GM18505 (cell line): ENCODE measurements around the gene TNIP2.

Experiments
- ATAC-seq: cut with Tn5 transposase; IDR thresholded peaks from one replicate; pipeline ENCODE4 v1.9.1; 2021; ENCODE audit not compliant: unreplicated experiment
- POLR2A ChIP-seq: IDR thresholded peaks from 4 replicates; pipeline ENCODE4 v1.6.1; 2011; ENCODE audit warnings: borderline replicate concordance; ENCODE audit not compliant: insufficient read depth, insufficient read length; ENCODE audit errors: extremely low read depth

TNIP2 gene

DNA sequence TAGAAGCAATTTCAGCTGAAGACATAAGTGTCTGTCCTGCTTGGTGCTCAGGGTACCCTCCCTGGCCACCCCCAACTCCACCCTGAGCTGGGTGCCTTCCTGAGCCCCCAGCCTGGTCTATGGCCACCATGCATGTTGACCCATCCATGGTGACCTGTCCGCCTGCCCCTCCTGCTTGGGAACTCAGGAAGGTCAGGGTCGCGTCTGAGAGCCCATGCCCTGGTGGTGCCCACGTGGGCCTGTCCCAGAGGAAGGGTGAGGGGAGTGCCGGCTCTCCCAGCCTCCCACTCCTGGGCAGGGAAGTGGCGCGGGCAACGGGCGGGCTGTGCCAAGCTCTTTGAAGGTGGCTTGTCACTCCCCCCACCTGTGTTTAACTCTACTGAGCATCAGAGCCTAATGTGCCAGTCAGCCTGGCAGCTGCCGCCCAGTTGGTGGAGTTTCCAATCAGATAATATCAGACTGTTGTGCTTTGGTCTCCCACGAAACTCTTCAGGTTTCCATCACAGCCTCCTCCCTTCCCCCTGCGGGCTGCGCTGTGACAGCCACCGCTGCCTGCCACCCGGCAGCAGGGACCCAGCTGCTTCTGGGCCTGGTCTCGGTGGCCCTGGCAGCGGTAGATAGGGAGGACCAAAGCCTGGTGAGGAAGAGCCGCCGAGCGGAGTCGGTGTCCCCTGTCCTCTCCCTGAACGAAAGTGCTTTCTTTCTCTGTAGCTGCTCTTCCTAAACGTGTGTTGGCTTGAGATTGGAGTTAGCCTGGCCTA, 41.6 kb upstream of the TNIP2 start:
- ATAC-seq = no peak
- TF ChIP-seq POLR2A = no peak

DNA sequence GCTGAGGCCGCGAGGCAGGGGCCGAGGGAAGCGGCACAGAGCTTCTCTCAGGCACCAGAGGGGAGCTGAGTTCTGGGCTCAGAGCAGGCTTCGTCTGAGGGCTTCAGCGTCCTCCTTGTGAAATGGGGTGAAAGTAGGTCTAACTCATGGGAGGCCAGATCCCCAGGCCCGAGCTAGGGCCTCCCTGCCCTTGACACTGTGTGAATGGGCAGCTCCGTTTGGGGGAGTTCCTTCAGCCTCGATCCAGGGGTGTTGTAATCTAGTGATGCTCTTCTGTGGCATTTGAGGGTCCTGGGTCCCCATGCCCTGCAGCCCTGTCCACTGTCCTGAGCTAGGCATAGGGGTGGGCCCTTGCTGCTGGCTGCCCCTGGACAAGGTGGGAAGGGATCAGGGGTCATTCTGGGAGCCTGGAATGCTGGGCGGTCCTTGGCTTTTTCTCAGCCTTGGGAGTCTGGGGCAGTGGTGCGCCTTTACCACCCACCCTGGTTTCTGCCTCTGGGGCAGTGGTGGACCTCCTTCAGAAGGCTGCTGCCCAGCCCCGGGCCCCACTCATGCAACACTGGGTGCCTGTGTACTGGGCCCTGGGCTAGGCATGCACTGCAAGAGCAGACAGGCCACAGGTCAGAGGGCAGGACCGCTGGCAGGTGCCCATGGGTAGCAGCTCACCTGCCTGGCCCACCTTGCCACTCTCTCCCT, 40.9 kb upstream of the TNIP2 start:
- TF ChIP-seq POLR2A = no peak
- no peak for ATAC-seq

DNA sequence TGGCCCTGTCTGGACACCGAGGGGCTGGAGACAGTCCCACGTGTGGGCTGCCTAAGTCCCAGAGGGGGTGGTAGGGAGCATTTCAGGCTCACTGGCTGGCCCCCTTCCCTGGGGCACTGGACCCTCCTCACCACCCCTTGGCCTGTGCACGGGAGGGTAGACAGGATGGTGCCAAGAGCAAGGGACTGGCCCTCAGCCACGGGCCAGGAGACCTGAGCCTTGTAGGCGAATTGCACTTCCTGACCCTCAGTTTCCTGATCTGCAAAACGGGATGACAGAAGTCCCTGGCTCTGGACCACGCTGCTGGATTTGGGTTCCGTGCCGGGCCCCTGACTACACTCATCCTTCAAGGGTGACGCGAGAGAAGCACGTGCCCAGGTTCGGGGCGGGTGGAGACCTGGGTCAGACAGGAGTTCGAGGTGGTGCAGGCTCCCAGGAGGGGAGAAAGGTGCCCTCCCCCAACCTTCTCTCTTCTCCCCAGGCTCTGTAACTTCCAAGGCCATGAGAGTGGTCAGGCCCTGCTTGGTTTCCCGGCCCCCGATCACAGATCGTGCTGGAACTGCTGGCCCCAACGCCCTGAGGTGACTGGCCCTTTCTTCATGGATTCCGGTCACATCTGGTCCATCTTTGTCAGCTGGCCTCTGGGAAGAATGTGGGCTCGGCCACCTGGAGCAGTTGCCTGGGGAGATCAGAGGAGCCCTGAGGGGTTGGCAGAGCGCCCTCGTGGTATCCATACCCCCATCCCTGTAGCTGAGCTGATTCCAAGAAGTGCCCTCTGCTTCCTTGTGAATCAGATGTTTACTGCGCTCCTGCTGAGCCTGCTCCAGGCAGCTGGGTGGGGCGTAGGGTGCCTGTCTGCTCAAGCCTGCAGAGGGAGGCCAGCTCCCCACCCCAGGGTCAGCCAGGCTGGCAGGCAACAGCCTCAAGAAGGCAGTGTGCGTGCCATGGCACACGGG, 40.0 kb upstream of the TNIP2 start:
- ATAC-seq = no peak
- TF ChIP-seq POLR2A = no peak

DNA sequence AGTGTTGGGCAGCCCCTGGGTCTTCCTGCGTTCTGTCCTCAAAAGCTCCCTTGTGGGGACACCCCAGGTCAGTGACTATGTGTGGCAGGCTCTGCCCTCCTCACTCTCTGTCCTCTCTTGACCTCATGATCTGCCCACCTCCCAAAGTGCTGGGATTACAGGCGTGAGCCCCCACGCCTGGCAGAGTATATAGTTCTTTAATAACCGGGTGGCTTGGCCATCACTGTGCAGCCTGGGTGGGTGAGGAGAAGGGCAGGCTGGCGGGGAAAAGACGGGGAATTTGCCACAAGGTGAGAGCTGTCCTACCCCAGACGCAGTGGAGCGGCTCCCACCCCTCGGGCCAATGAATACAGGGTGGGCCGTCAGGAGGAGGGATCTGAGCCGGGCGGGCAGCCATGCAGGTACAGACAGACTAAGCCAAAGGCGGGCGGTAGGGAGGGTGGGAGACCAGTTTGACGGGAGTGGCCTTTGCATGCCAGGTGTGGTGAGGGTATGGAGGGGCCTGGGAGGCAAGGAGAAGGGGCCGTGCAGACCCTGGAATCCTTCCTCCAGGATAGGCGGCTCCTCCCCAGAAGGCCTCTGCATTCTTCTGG, 39.3 kb upstream of the TNIP2 start:
- TF ChIP-seq POLR2A = no peak
- ATAC-seq = no peak

DNA sequence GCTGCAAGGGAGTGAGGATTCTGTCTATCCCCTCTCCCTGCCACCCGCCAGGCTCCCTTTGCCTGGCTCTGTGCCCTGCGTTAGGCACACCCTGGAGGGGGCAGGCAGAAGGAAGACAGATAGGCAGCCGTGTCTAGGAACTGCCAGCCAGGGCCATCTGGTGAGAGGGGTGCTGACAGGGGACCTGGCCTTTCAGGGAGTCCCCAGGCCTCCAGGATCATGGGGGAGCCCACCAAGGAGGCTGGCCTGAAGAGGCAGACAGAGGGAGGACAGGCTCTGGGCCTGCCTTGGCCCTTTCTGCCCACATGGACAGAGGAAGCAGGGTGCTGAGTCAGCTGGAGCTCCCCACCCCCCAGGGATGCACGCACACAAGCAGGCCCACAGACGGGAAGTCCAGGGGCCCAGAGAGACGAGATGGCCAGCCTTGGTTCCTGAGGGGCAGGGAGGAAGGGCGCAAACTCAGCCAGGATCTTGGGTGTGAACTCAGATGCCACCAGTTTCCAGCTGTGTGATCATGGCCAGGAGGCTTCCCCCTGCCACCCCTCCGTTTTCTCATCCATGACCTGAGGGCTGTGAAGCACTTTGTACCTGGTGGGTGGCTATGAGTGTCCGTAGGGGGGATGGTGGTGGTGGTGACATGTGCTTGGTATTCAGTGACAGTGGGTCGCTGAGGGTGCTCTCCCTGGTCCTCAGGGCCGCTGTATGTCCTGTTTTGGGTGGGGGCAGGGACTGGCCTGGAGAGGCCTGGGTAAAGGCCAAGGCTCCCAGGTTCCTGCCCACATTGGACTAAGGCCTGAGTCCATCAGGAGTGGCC, 38.6 kb upstream of the TNIP2 start:
- TF ChIP-seq POLR2A = no peak
- no peak for ATAC-seq

DNA sequence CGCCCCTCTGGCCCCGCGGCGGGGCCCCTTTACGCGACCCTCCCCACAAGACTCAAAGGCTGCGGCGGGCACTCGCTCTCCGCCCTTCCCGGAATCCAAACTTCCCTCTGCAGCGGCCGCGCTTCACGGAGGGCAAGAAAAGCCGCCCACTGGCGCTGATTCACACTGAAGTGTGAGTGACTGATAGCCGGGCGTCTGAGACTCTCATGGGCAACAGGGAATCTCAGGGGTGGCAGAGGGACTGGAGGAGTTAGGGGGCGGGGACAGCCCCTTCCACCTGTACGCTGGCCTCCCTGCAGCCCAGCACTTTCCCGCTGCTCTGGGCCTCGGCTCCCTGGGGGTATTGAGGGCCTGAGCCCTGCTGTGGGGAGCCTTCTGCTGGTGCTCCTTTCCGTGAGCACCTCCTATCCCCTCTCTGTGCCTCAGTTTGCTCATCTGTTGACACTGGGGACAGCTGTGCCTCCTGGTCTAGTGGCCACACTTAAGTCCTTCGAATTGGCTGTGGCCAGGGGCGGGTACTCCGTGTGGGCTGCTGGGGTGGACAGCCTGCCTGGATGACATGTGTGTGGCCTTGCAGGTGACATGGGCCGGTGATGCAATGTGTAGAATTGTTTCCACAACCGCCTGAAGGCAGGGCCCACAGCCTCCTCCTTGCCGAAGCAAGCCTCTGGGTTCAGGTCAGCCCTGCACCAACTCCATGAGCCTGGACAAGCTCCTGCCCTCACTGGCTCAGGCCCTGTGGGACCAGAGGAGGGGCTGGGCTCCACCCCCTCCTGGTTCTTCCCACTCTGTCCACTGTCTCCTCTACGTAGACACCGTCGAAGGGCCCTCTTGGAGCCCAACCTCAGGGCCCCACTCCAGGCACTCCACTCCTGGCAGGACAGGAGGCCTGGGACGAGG, 37.7 kb upstream of the TNIP2 start:
- no peak for TF ChIP-seq POLR2A
- ATAC-seq = no peak

DNA sequence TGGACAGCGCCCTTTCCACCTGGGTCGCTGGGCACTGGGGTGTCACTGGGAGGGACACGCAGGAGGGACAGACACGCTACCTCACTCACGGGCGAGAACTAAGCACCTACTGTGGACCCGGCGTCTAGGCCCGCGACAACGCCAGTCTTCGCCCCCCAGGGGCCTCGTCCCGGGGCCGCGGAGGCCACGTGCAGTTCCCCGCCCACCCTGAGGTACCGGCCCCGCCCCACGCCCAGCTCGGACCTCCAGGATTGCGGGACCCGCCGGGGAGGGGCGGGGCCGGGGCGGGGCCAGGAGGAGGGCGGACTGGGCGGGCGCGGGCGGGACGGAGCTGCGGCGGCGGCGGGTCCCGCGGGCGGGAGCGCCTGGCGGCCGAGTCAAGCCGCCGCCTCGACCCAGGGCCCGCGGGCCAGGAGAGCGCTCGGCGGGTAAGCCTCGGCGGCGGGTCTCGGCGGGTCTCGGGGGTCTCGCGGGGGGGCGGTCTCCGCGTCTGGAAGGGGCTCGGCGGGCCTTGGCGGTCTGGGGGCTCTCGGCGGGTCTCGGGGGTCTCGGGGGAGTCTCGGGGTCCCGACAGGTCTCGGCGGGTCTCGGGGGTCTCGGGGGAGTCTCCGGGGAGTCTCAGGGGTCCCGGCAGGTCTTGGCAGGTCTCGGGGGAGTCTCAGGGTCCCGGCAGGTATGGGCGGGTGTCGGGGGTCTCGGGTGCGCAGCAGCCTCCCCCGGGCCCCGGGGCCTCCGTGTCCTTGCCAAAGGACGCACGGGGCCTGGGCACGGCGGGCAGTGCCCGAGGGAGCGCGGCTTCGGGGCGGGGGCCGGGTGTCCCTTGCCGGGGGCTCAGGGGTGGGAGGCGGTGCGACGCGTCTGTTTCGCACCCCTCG, 36.8 kb upstream of the TNIP2 start, which contains the start of gene SH3BP2:
Gene SH3BP2 (plus strand): TSS at position 375 of the 875 bp plus-strand sequence. CDS start 27,533 bp downstream, outside the sequence.
- ATAC-seq = no peak
- peak; percentile 41 for TF ChIP-seq POLR2A

DNA sequence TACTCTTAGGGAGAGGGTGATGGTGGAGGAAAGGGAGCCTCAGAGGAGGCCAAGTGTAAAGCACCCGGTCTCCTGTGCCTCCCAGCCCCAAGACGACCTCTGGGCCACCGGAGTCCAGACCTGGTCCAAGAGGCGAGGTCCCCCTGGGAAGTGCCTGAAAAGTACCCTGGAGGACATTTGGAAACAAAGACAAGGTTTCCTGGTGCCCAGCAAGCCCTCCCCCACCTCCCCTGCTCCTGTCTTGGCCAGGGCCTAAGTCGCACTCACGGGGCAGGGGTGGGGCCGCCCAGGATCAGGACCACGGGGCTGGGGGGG, 36.2 kb upstream of the TNIP2 start:
- TF ChIP-seq POLR2A = no peak
- ATAC-seq = no peak

DNA sequence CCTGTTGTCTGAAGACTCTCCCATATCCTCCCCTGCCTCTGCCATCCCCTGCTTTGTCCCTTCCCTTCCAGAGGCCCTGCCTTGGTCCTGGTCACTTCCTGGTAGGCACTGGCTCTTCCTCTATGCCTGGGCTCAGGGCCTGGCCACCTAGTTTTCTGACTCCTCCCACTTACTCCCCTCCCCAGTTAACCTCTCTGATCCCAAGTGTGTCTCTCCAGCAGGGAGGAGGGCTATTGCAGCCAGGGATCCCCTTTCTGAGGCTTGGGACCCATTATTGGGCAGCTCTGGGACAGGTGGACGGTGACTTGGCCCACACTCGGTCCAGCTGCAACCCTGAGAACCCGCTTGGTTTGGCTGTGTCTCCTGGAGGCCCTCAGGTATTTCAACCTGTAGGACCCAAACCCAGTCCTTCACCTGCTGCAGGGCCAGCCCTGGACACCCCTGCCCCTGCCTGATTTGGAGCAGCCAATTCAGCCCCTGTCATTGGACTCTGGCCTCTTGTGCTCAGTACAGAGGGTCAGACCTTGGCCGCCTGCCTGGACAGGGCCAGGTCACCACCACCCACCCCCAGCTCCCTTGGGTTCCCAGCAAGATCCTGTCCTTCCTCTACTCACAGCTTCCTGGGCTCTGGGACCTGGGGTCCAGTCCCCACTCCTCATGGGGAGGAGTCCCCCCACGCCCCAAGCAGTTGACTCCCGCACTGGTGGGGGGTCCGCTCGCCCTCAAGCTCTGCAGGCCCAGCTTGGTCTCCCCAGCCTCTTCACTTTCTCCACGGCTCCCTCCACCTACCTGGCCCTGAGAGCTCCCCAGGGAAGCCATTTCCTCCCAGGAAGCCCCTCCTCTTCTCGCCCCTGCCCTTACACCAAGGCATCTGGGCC, 35.6 kb upstream of the TNIP2 start:
- no peak for ATAC-seq
- TF ChIP-seq POLR2A = no peak
